ENCODE results near the gene CELF2. TPM values are rescaled to one million over a fixed set of nuclear protein-coding genes. Genes with fewer than 3 reads are reported as not detected.

Gene CELF2
- total RNA-seq, 1 experiment from 2014 or later = not detected

GRCh38 chr10:11144626-11145494, 127.2 kb downstream of the CELF2 start:
- H3K4me3 ChIP-seq (ENCODE audit: low read depth, low read length, poor library complexity, severe bottlenecking) = no peak overlapping the region
- intact Hi-C loops (cut with micrococcal nuclease; ENCODE audit: unreplicated experiment) = no loop called here
- no TSS peak for BruUV-seq (replicated peaks)
- ChIA-PET CTCF (no interaction called here), POLR2A (ENCODE audit: low non-redundant PET) (no interaction called here)
- H3K4me1 ChIP-seq (ENCODE audit: insufficient read depth, low read length, poor library complexity, severe bottlenecking) = no peaks in the 10 kb centered on the region
- TF ChIP-seq CTCF (conservative IDR thresholded peaks at IDR 0.05; ENCODE audit: low read depth, low read length) = no peak
- TF ChIP-seq EZH2 (IDR thresholded peaks at IDR 0.05; ENCODE audit: borderline replicate concordance, low read depth, low read length, poor library complexity, severe bottlenecking) = no peak
- no peak overlapping the region for H3K27ac ChIP-seq (ENCODE audit: low read depth, low read length, poor library complexity, severe bottlenecking)
- DNase-seq (ENCODE audit: low spot score) = no peak
- H3K27me3 ChIP-seq (replicated peaks; ENCODE audit: insufficient read depth, low read depth, low read length, poor library complexity) = peaks cover 37% of the 10 kb centered on the region
- no peaks in the 10 kb centered on the region for H3K9me3 ChIP-seq (ENCODE audit: low read depth, low read length, poor library complexity, severe bottlenecking)
- no peaks in the 10 kb centered on the region for H3K36me3 ChIP-seq (ENCODE audit: insufficient read depth, low read length, poor library complexity, severe bottlenecking)

GRCh38 chr10:11145495-11145855, 127.8 kb downstream of the CELF2 start:
- Histone ChIP-seq H3K9me3 (ENCODE audit: low read depth, low read length, poor library complexity, severe bottlenecking) (no peaks in the 10 kb centered on the region), H3K27ac (ENCODE audit: low read depth, low read length, poor library complexity, severe bottlenecking) (no peak overlapping the region), H3K4me1 (ENCODE audit: insufficient read depth, low read length, poor library complexity, severe bottlenecking) (no peaks in the 10 kb centered on the region), H3K27me3 (replicated peaks; ENCODE audit: insufficient read depth, low read depth, low read length, poor library complexity) (peaks cover 38% of the 10 kb centered on the region), H3K36me3 (ENCODE audit: insufficient read depth, low read length, poor library complexity, severe bottlenecking) (no peaks in the 10 kb centered on the region), H3K4me3 (ENCODE audit: low read depth, low read length, poor library complexity, severe bottlenecking) (no peak overlapping the region)
- BruUV-seq (replicated peaks) = no TSS peak
- TF ChIP-seq CTCF (conservative IDR thresholded peaks at IDR 0.05; ENCODE audit: low read depth, low read length) = no peak
- TF ChIP-seq EZH2 (IDR thresholded peaks at IDR 0.05; ENCODE audit: borderline replicate concordance, low read depth, low read length, poor library complexity, severe bottlenecking) = no peak
- no peak for DNase-seq (ENCODE audit: low spot score)
- intact Hi-C loops (cut with micrococcal nuclease; ENCODE audit: unreplicated experiment) = no loop called here
- ChIA-PET POLR2A (ENCODE audit: low non-redundant PET) (no interaction called here), CTCF (no interaction called here)

GRCh38 chr10:11146402-11147171, 128.9 kb downstream of the CELF2 start:
- no peak for TF ChIP-seq CTCF (conservative IDR thresholded peaks at IDR 0.05; ENCODE audit: low read depth, low read length)
- no peak for TF ChIP-seq EZH2 (IDR thresholded peaks at IDR 0.05; ENCODE audit: borderline replicate concordance, low read depth, low read length, poor library complexity, severe bottlenecking)
- no peaks in the 10 kb centered on the region for H3K36me3 ChIP-seq (ENCODE audit: insufficient read depth, low read length, poor library complexity, severe bottlenecking)
- H3K27me3 ChIP-seq (replicated peaks; ENCODE audit: insufficient read depth, low read depth, low read length, poor library complexity) = peaks cover 38% of the 10 kb centered on the region
- no TSS peak for BruUV-seq (replicated peaks)
- H3K9me3 ChIP-seq (ENCODE audit: low read depth, low read length, poor library complexity, severe bottlenecking) = no peaks in the 10 kb centered on the region
- ChIA-PET POLR2A (ENCODE audit: low non-redundant PET) (no interaction called here), CTCF (no interaction called here)
- intact Hi-C loops (cut with micrococcal nuclease; ENCODE audit: unreplicated experiment) = no loop called here
- H3K4me1 ChIP-seq (ENCODE audit: insufficient read depth, low read length, poor library complexity, severe bottlenecking) = no peaks in the 10 kb centered on the region
- no peak overlapping the region for H3K27ac ChIP-seq (ENCODE audit: low read depth, low read length, poor library complexity, severe bottlenecking)
- no peak for DNase-seq (ENCODE audit: low spot score)
- no peak overlapping the region for H3K4me3 ChIP-seq (ENCODE audit: low read depth, low read length, poor library complexity, severe bottlenecking)
